H1 (cell line): ENCODE measurements around the gene PCNX1. TPM values are rescaled to one million over a fixed set of nuclear protein-coding genes. Genes with fewer than 3 reads are reported as not detected.

ENCODE experiments used
- CTCF ChIA-PET: fragments of 300-600 bp; sonication (Branson Sonifier 250); formaldehyde crosslinking; loops from one replicate; lab custom pipeline; 2021; ENCODE audit not compliant: partially characterized antibody; lab: Charles Lee
- POLR2A ChIA-PET: fragments of 300-600 bp; sonication (Branson Sonifier 250); formaldehyde crosslinking; loops from one replicate; lab custom pipeline; 2021; ENCODE audit warnings: inconsistent platforms; ENCODE audit not compliant: partially characterized antibody; lab: Charles Lee
- DNase-seq, 2 experiments: peaks; one replicate each; pipeline versions ENCODE4 v3.0.0 to v3.0.0-alpha.2; 2010 to 2022; ENCODE audit warnings: low spot score in 2 of 2, low read depth in 1 of 2, mixed read lengths in 1 of 2
- FAIRE-seq: peaks from 2 replicates; lab custom pipeline; 2011; peaks lifted over from hg19 to GRCh38; lab: Jason Lieb, UNC
- H2AFZ ChIP-seq: 2 replicates; pipeline ENCODE4 v1.8.1; 2012; ENCODE audit warnings: low read length, inconsistent platforms
- H2AK5ac ChIP-seq: 2 replicates; pipeline ENCODE4 v1.6.1; 2013; ENCODE audit warnings: low read depth, low read length
- H2BK120ac ChIP-seq: replicated peaks from 2 replicates; pipeline ENCODE3; 2013; ENCODE audit warnings: low read depth, low read length, inconsistent platforms
- H2BK12ac ChIP-seq: 2 replicates; pipeline ENCODE4 v1.6.1; 2013; ENCODE audit warnings: low read depth, low read length
- H2BK15ac ChIP-seq: 2 replicates; pipeline ENCODE4 v1.6.1; 2013; ENCODE audit warnings: low read length
- H2BK20ac ChIP-seq: 2 replicates; pipeline ENCODE4 v1.6.1; 2013; ENCODE audit warnings: low read length
- H2BK5ac ChIP-seq: 2 replicates; pipeline ENCODE4 v1.6.1; 2013; ENCODE audit warnings: low read depth, low read length
- H3K14ac ChIP-seq: 2 replicates; pipeline ENCODE4 v1.6.1; 2013; ENCODE audit warnings: inconsistent platforms; ENCODE audit not compliant: insufficient read length
- H3K18ac ChIP-seq: 2 replicates; pipeline ENCODE4 v1.6.1; 2013; ENCODE audit warnings: low read length; ENCODE audit errors: extremely low read depth
- H3K23ac ChIP-seq: 2 replicates; pipeline ENCODE4 v1.6.1; 2013; ENCODE audit warnings: inconsistent platforms; ENCODE audit not compliant: insufficient read length
- H3K23me2 ChIP-seq: 2 replicates; pipeline ENCODE4 v1.6.1; 2013; ENCODE audit warnings: low read depth, low read length
- H3K27ac ChIP-seq: 2 replicates; pipeline ENCODE4 v1.6.1; 2011; ENCODE audit warnings: low read depth, low read length, inconsistent platforms
- H3K27me3 ChIP-seq, 4 experiments: replicated peaks in 1 of 4; 1 replicate in 1 of 4; 2 replicates in 3 of 4; pipeline versions ENCODE4 v1.6.1 to v1.8.1; 2011 to 2013; ENCODE audit warnings: low read length in 3 of 4, mild to moderate bottlenecking in 3 of 4, inconsistent platforms in 2 of 4, mixed read lengths in 2 of 4, moderate library complexity in 1 of 4; ENCODE audit not compliant: control insufficient read depth in 3 of 4, insufficient read depth in 3 of 4; ENCODE audit errors: extremely low read depth in 1 of 4
- H3K36me3 ChIP-seq, 4 experiments: 2 replicates each; pipeline versions ENCODE4 v1.6.1 to v1.8.1; 2011 to 2013; ENCODE audit warnings: mild to moderate bottlenecking in 4 of 4, low read length in 3 of 4, moderate library complexity in 2 of 4, control low read depth in 1 of 4, inconsistent platforms in 1 of 4; ENCODE audit not compliant: insufficient read depth in 4 of 4, control insufficient read depth in 2 of 4
- H3K4ac ChIP-seq: replicated peaks from 2 replicates; pipeline ENCODE3; 2013; ENCODE audit warnings: low read length, low read depth, mixed read lengths, inconsistent platforms; ENCODE audit not compliant: insufficient read length
- H3K4me1 ChIP-seq, 4 experiments: replicated peaks in 1 of 4; 1 replicate in 1 of 4; 2 replicates in 3 of 4; pipeline versions ENCODE4 v1.6.1 to v1.8.1; 2011 to 2013; ENCODE audit warnings: low read length in 3 of 4, inconsistent platforms in 2 of 4, mixed read lengths in 1 of 4; ENCODE audit not compliant: insufficient read depth in 4 of 4, control insufficient read depth in 3 of 4
- H3K4me2 ChIP-seq, 2 experiments: 2 replicates each; pipeline versions ENCODE4 v1.6.1 to v1.8.1; 2011 to 2013; ENCODE audit warnings: low read depth in 2 of 2, low read length in 2 of 2, control low read depth in 1 of 2, inconsistent platforms in 1 of 2, mild to moderate bottlenecking in 1 of 2; ENCODE audit not compliant: insufficient read depth in 1 of 2
- H3K4me3 ChIP-seq, 4 experiments: fragments of 200-600, 300-600 bp in 1 of 4; sonication (generic), shearing (Covaris generic), sonication (Bioruptor Twin) in 1 of 4; 2 replicates each; pipeline versions ENCODE4 v1.5.1 to v1.8.1; 2011 to 2016; ENCODE audit warnings: low read length in 4 of 4, low read depth in 3 of 4, control low read depth in 2 of 4, inconsistent platforms in 2 of 4, mild to moderate bottlenecking in 2 of 4, mixed read lengths in 1 of 4, moderate library complexity in 1 of 4; ENCODE audit not compliant: insufficient read depth in 2 of 4; ENCODE audit errors: extremely low read depth in 1 of 4
- H3K56ac ChIP-seq: replicated peaks from 2 replicates; pipeline ENCODE3; 2013; ENCODE audit warnings: low read depth, mild to moderate bottlenecking, mixed read lengths, low read length, inconsistent platforms; ENCODE audit not compliant: insufficient read length
- H3K79me1 ChIP-seq: 2 replicates; pipeline ENCODE4 v1.6.1; 2013; ENCODE audit warnings: low read depth, low read length, control low read depth
- H3K79me2 ChIP-seq, 2 experiments: 2 replicates each; pipeline versions ENCODE4 v1.6.1 to v1.8.1; 2012 to 2013; ENCODE audit warnings: low read length in 2 of 2, mild to moderate bottlenecking in 2 of 2, inconsistent platforms in 1 of 2; ENCODE audit not compliant: insufficient read depth in 2 of 2, control insufficient read depth in 1 of 2
- H3K9ac ChIP-seq, 4 experiments: replicated peaks in 1 of 4; 1 replicate in 1 of 4; 2 replicates in 3 of 4; pipeline versions ENCODE4 v1.6.1 to v1.8.1; 2011 to 2013; ENCODE audit warnings: low read depth in 3 of 4, low read length in 3 of 4, control low read depth in 2 of 4, mild to moderate bottlenecking in 2 of 4, moderate library complexity in 2 of 4, inconsistent platforms in 1 of 4; ENCODE audit errors: extremely low read depth in 1 of 4
- H3K9me3 ChIP-seq, 2 experiments: 2 replicates each; pipeline versions ENCODE4 v1.6.1 to v1.8.1; 2012 to 2013; ENCODE audit warnings: mild to moderate bottlenecking in 2 of 2, moderate library complexity in 2 of 2, control low read depth in 1 of 2, inconsistent platforms in 1 of 2, low read depth in 1 of 2, low read length in 1 of 2, mixed read lengths in 1 of 2; ENCODE audit not compliant: insufficient read depth in 2 of 2
- H4K20me1 ChIP-seq, 2 experiments: replicated peaks in 1 of 2; 2 replicates each; pipeline versions ENCODE3 to v1.8.1; 2011 to 2013; ENCODE audit warnings: inconsistent platforms in 2 of 2, low read length in 2 of 2, mild to moderate bottlenecking in 1 of 2; ENCODE audit not compliant: insufficient read depth in 2 of 2, control insufficient read depth in 1 of 2
- H4K5ac ChIP-seq: 2 replicates; pipeline ENCODE4 v1.6.1; 2013; ENCODE audit warnings: low read length, low read depth, mixed read lengths, inconsistent platforms; ENCODE audit not compliant: insufficient read length
- H4K8ac ChIP-seq: 2 replicates; pipeline ENCODE4 v1.8.0; 2013; ENCODE audit warnings: mild to moderate bottlenecking, moderate library complexity, low read length, inconsistent platforms; ENCODE audit not compliant: insufficient read depth; ENCODE audit errors: extremely low read depth
- H4K91ac ChIP-seq: replicated peaks from 2 replicates; pipeline ENCODE3; 2013; ENCODE audit warnings: low read length, mixed read lengths, inconsistent platforms; ENCODE audit not compliant: insufficient read length
- ASH2L ChIP-seq: fragments of 200-600, 300-600 bp; sonication (generic); IDR thresholded peaks from one replicate; pipeline ENCODE4 v1.7.1; 2017; ENCODE audit warnings: low read length
- CHD1 ChIP-seq: IDR thresholded peaks from 2 replicates; pipeline ENCODE4 v1.6.1; 2012; ENCODE audit warnings: low read depth, low read length, improper control_type of control experiment
- CREB1 ChIP-seq: IDR thresholded peaks from 2 replicates; pipeline ENCODE4 v1.6.1; 2012; ENCODE audit warnings: inconsistent platforms
- CTBP2 ChIP-seq: IDR thresholded peaks from 2 replicates; pipeline ENCODE4 v1.7.0; 2011; ENCODE audit warnings: borderline replicate concordance, mild to moderate bottlenecking, moderate library complexity, mixed read lengths, low read length; ENCODE audit not compliant: insufficient read depth, insufficient read length
- GABPA ChIP-seq: IDR thresholded peaks from 2 replicates; pipeline ENCODE4 v1.6.1; 2011; ENCODE audit warnings: mild to moderate bottlenecking, low read length, moderate library complexity, borderline replicate concordance; ENCODE audit not compliant: insufficient read depth
- HDAC2 ChIP-seq, 2 experiments: fragments of 300-600 bp in 1 of 2; sonication (generic) in 1 of 2; IDR thresholded peaks; 2 replicates each; pipeline ENCODE4 v1.6.1; 2011 to 2012; ENCODE audit warnings: low read depth in 2 of 2, low read length in 2 of 2, mild to moderate bottlenecking in 2 of 2, moderate library complexity in 2 of 2, borderline replicate concordance in 1 of 2, inconsistent platforms in 1 of 2
- RAD21 ChIP-seq, 2 experiments: IDR thresholded peaks in 1 of 2; conservative IDR thresholded peaks in 1 of 2; 2 replicates each; pipeline ENCODE4 v1.6.1; 2011; ENCODE audit warnings: low read depth in 2 of 2, low read length in 2 of 2, improper control_type of control experiment in 1 of 2, inconsistent platforms in 1 of 2, mild to moderate bottlenecking in 1 of 2, moderate library complexity in 1 of 2
- RXRA ChIP-seq: IDR thresholded peaks from 2 replicates; pipeline ENCODE4 v1.6.1; 2011; ENCODE audit warnings: low read depth, mild to moderate bottlenecking, low read length, moderate library complexity; ENCODE audit not compliant: insufficient read depth
- SAP30 ChIP-seq: fragments of 300-600 bp; sonication (generic); IDR thresholded peaks from 2 replicates; pipeline ENCODE4 v1.7.1; 2012; ENCODE audit warnings: low read length, moderate library complexity, mild to moderate bottlenecking, inconsistent platforms; ENCODE audit not compliant: insufficient read depth, insufficient replicate concordance
- SP2 ChIP-seq: IDR thresholded peaks from 2 replicates; pipeline ENCODE4 v1.6.1; 2012; ENCODE audit warnings: mild to moderate bottlenecking, low read length, inconsistent platforms
- SRF ChIP-seq: IDR thresholded peaks from 2 replicates; pipeline ENCODE4 v1.6.1; 2011; ENCODE audit warnings: mild to moderate bottlenecking, low read depth, low read length, moderate library complexity
- TAF7 ChIP-seq: optimal IDR thresholded peaks from 2 replicates; pipeline ENCODE3; 2011; ENCODE audit warnings: low read depth, mild to moderate bottlenecking, inconsistent platforms, low read length, moderate library complexity, borderline replicate concordance
- WGBS, 2 experiments: shearing (Covaris generic) in 1 of 2; methylation state at CpG; one replicate each; pipeline versions ENCODE4 v1.1.6 to v1.1.7; 2013 to 2015; ENCODE audit warnings: low lambda C conversion rate in 2 of 2, mixed read lengths in 2 of 2, inconsistent platforms in 1 of 2, low coverage in 1 of 2, missing lambda C conversion rate in 1 of 2; ENCODE audit not compliant: insufficient replicate concordance in 2 of 2, insufficient coverage in 1 of 2, insufficient read length in 1 of 2; ENCODE audit errors: extremely low coverage in 1 of 2, missing lambda C conversion rate in 1 of 2; 5-methylcytosine and 5-hydroxymethylcytosine counted together
- polyA plus RNA-seq, 7 experiments: library from polyadenylated mRNA; depleted of rRNA in 3 of 7; stranded (reverse) in 5 of 7; unstranded in 2 of 7; fragments of >200 nt in 5 of 7; fragments of 200-250 nt in 2 of 7; gene quantifications; 1 replicate in 5 of 7; 2 replicates in 1 of 7; 4 replicates in 1 of 7; pipeline versions ENCODE4 v1.2.1 to v1.2.3, GENCODE V29; 2011 to 2013; ENCODE audit warnings: missing spikeins in 2 of 7, mixed read lengths in 2 of 7
- total RNA-seq: library from RNA; stranded (reverse); fragmentation: NEBNext Ultra II Directional; extraction: Animal tissue kit (Norgen Biotek cat#: 25700); gene quantifications from 2 replicates; pipeline ENCODE4 v1.2.1, GENCODE V29; 2021
- TF ChIP-seq, protein P1 (sequence below): IDR thresholded peaks from 2 replicates; pipeline ENCODE4 v1.6.1; 2012; ENCODE audit warnings: inconsistent platforms

Gene PCNX1
- total and polyA plus RNA-seq, 2 of the 8 experiments (the other 6 are each of a cell fraction or from before 2014, with no cell fraction given) = 37.7 to 53.2 TPM

DNA sequence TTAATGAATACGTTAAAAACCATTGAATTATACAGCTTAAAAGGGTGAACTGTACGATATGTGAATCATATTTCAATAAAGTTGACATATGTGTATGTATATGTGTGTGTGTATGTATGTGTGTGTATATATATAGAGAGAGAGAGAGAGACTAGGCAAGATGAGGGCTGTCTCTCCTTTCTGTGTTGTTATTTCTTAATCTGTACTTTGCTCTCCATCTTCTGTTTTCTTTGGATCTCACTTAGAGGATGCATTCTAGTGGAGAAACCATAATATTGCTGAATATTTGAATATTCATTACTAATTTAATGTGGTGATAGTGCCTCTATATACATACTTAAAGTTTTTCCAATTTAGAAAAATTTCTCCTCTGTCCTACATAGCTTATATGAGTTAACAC is 50.5 kb downstream of the PCNX1 start:
- Histone ChIP-seq H4K5ac (no peak overlapping the region), H2BK120ac (no peak overlapping the region), H3K36me3 (peaks cover 0 to 4% (median 0%) of the 10 kb centered on the region in 4 experiments; a peak in 4 of 8 replicates), H3K9me3 (no peaks in the 10 kb centered on the region; a peak in 1 of 4 replicates), H2BK5ac (no peak overlapping the region), H3K56ac (no peak overlapping the region), H3K14ac (no peak overlapping the region), H2BK15ac (no peak overlapping the region), H2BK12ac (no peak overlapping the region), H3K18ac (no peak overlapping the region), H4K91ac (no peak overlapping the region), H3K4ac (no peak overlapping the region), H2BK20ac (no peak overlapping the region), H3K4me3 (no peak overlapping the region), H3K79me1 (no peaks in the 10 kb centered on the region), H3K23ac (no peak overlapping the region), H2AFZ (no peak overlapping the region), H4K20me1 (no peaks in the 10 kb centered on the region), H4K8ac (no peak overlapping the region), H3K4me2 (no peak overlapping the region), H3K23me2 (no peaks in the 10 kb centered on the region), H2AK5ac (no peak overlapping the region), H3K4me1 (no peaks in the 10 kb centered on the region), H3K79me2 (peaks cover 0 to 21% of the 10 kb centered on the region in 2 experiments; a peak in 2 of 4 replicates), H3K27me3 (no peaks in the 10 kb centered on the region), H3K9ac (no peak overlapping the region), H3K27ac (no peak overlapping the region)
- DNase-seq (no peak), FAIRE-seq (no peak)
- ChIA-PET POLR2A (no interaction called here), CTCF (interaction anchor here (0.5 to 1.7 kb wide), 5 partner anchors 45 to 1355 kb away, joined by 3 to 9 read pairs (median 3); no protein-coding TSS in a partner anchor)
- 87% methylated on average over 2 of the region's 2 CpGs; no CpG with 5 or more reads in 1 of the 2 experiments for WGBS, 2 experiments
- TF ChIP-seq, protein P1, sequence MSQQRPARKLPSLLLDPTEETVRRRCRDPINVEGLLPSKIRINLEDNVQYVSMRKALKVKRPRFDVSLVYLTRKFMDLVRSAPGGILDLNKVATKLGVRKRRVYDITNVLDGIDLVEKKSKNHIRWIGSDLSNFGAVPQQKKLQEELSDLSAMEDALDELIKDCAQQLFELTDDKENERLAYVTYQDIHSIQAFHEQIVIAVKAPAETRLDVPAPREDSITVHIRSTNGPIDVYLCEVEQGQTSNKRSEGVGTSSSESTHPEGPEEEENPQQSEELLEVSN = no peak
- TF ChIP-seq ASH2L (no peak), RAD21 (IDR thresholded peaks at IDR 0.05 in 1 of 2, conservative IDR thresholded peaks at IDR 0.05 in 1 of 2; ENCODE audit: low read depth in 2 of 2, low read length in 2 of 2) (no peak), CHD1 (no peak), GABPA (no peak), CREB1 (no peak), SAP30 (no peak), CTBP2 (no peak), SP2 (no peak), HDAC2 (IDR thresholded peaks at IDR 0.05; ENCODE audit: borderline replicate concordance in 1 of 2, low read depth in 2 of 2, low read length in 2 of 2) (no peak), SRF (no peak), RXRA (no peak), TAF7 (no peak)
